H4 (cell line): Measurements from ENCODE around the gene GLCE. TPM values are rescaled to one million over a fixed set of nuclear protein-coding genes. Genes with fewer than 3 reads are reported as not detected.
A peak's percentile ranks its signal among the peaks of the same experiment; 100 is the strongest.

ENCODE experiments used
- DNase-seq: peaks from one replicate; pipeline ENCODE4 v3.0.0-alpha.2; 2015; ENCODE audit warnings: low spot score
- total RNA-seq: library from RNA; depleted of rRNA; stranded (reverse); fragments of >200 nt; shearing (Covaris generic); gene quantifications from 2 replicates; pipeline ENCODE4 v1.2.3, GENCODE V29; 2014; rRNA removed

GLCE gene
- total RNA-seq = 20.6 and 23.2 TPM in 2 replicates

- peak; percentile 94 for DNase-seq
Observed at GRCh38 chr15:69160141-69160993, at the start of gene GLCE. Gene GLCE, plus strand, starts transcription at chr15:69160635. Its CDS starts 95,172 bp downstream, at chr15:69255807.

GRCh38 chr15:69114331-69114928 lies 46.0 kb upstream of the GLCE start:
- no peak for DNase-seq

GRCh38 chr15:69115031-69115430 lies 45.4 kb upstream of the GLCE start:
- DNase-seq = no peak

GRCh38 chr15:69116391-69116790 lies 44.0 kb upstream of the GLCE start:
- DNase-seq = no peak

GRCh38 chr15:69117431-69117871 lies 43.0 kb upstream of the GLCE start:
- no peak for DNase-seq

GRCh38 chr15:69118089-69118488 lies 42.3 kb upstream of the GLCE start:
- DNase-seq = no peak

GRCh38 chr15:69119001-69119400 lies 41.4 kb upstream of the GLCE start:
- no peak for DNase-seq

- DNase-seq = no peak
Observed at GRCh38 chr15:69119683-69120395, 40.6 kb upstream of the GLCE start.

- no peak for DNase-seq
Observed at GRCh38 chr15:69120732-69121131, 39.7 kb upstream of the GLCE start.

- no peak for DNase-seq
Observed at GRCh38 chr15:69121198-69121828, 39.1 kb upstream of the GLCE start.

GRCh38 chr15:69125236-69125635 lies 35.2 kb upstream of the GLCE start:
- no peak for DNase-seq

GRCh38 chr15:69126054-69126469 lies 34.4 kb upstream of the GLCE start:
- peak; percentile 79 for DNase-seq

- DNase-seq = no peak
Observed at GRCh38 chr15:69127306-69127705, 33.1 kb upstream of the GLCE start.

- no peak for DNase-seq
Observed at GRCh38 chr15:69128667-69129311, 31.6 kb upstream of the GLCE start.

GRCh38 chr15:69131362-69132220 lies 28.8 kb upstream of the GLCE start:
- no peak for DNase-seq

GRCh38 chr15:69132430-69132829 lies 28.0 kb upstream of the GLCE start:
- DNase-seq = no peak

GRCh38 chr15:69132977-69133861 lies 27.2 kb upstream of the GLCE start:
- peak; percentile 24 for DNase-seq

GRCh38 chr15:69133862-69134519 lies 26.4 kb upstream of the GLCE start:
- no peak for DNase-seq

- no peak for DNase-seq
Observed at GRCh38 chr15:69134791-69135190, 25.6 kb upstream of the GLCE start.
